ENCODE results near the gene PLCB3. TPM values are rescaled to one million over a fixed set of nuclear protein-coding genes. Genes with fewer than 3 reads are reported as not detected.

Gene PLCB3
- total RNA-seq, 1 donor from 2014 or later, result 43.5 TPM

DNA sequence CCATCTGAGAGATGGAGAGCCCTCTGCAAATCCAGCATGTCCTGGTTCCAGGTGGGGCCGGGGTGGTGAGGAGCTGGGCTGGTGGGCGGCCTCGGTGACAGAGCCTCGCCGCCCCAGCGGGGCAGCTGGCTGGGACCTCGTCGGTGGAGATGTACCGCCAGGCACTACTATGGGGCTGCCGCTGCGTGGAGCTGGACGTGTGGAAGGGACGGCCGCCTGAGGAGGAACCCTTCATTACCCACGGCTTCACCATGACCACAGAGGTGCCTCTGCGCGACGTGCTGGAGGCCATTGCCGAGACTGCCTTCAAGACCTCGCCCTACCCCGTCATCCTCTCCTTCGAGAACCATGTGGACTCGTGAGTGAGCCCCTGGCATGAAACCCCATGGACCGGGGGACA lies 7.0 kb downstream of the PLCB3 start:
- TF ChIP-seq, protein P1, sequence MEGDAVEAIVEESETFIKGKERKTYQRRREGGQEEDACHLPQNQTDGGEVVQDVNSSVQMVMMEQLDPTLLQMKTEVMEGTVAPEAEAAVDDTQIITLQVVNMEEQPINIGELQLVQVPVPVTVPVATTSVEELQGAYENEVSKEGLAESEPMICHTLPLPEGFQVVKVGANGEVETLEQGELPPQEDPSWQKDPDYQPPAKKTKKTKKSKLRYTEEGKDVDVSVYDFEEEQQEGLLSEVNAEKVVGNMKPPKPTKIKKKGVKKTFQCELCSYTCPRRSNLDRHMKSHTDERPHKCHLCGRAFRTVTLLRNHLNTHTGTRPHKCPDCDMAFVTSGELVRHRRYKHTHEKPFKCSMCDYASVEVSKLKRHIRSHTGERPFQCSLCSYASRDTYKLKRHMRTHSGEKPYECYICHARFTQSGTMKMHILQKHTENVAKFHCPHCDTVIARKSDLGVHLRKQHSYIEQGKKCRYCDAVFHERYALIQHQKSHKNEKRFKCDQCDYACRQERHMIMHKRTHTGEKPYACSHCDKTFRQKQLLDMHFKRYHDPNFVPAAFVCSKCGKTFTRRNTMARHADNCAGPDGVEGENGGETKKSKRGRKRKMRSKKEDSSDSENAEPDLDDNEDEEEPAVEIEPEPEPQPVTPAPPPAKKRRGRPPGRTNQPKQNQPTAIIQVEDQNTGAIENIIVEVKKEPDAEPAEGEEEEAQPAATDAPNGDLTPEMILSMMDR (conservative IDR thresholded peaks at IDR 0.05; ENCODE audit: low read depth, low read length), result no peak
- no peak for DNase-seq (ENCODE audit: low read depth)
- no peak overlapping the region for H3K4me3 ChIP-seq (ENCODE audit: low read depth, low read length)

DNA sequence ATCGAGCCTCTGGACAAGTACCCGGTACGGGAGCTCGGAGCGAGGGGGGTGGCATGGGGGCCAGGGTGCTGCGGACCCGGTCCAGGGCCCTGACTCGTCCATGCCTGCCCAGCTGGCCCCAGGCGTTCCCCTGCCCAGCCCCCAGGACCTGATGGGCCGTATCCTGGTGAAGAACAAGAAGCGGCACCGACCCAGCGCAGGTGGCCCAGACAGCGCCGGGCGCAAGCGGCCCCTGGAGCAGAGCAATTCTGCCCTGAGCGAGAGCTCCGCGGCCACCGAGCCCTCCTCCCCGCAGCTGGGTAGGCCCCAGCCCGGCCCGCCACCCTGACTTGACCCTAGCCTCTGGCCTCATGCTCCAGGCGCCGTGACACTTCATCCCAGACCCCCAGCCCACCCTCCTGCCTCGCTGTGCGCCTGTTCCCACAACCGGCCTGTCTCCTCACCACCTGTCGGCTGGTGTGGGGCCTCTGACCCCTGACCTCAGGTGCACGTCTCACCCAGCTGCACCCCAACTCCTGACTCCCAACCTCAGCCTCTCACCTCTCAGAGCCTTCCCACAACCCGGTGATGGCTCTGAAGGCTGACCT lies 7.7 kb downstream of the PLCB3 start:
- TF ChIP-seq, protein P1 (conservative IDR thresholded peaks at IDR 0.05; ENCODE audit: low read depth, low read length), result no peak
- no peak for DNase-seq (ENCODE audit: low read depth)
- no peak overlapping the region for H3K4me3 ChIP-seq (ENCODE audit: low read depth, low read length)

DNA sequence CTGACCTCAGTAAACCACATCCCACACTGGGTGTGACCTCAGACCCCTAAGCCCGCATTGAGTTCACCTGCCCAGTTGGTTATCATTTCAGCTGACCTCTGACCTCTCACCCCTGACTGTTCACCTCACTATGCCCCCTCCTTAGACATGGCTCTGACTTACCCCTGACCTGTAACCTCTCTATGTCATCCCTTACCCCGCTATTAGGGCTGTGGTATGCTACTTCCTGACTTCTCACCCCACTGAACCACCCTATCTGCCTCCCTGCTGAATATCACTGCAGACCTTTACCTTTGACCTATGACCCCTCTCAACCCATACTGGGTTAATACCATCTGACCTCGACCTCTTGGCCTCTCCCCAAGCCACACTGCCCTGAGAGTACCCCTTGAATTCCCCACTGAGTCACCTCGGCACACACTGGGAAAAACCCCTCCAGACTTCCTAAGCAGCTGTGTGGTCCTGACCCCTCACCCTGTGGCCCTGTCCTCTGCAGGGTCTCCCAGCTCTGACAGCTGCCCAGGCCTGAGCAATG lies 8.3 kb downstream of the PLCB3 start:
- no peak overlapping the region for H3K4me3 ChIP-seq (ENCODE audit: low read depth, low read length)
- DNase-seq (ENCODE audit: low read depth), result no peak
- TF ChIP-seq, protein P1 (conservative IDR thresholded peaks at IDR 0.05; ENCODE audit: low read depth, low read length), result no peak

DNA sequence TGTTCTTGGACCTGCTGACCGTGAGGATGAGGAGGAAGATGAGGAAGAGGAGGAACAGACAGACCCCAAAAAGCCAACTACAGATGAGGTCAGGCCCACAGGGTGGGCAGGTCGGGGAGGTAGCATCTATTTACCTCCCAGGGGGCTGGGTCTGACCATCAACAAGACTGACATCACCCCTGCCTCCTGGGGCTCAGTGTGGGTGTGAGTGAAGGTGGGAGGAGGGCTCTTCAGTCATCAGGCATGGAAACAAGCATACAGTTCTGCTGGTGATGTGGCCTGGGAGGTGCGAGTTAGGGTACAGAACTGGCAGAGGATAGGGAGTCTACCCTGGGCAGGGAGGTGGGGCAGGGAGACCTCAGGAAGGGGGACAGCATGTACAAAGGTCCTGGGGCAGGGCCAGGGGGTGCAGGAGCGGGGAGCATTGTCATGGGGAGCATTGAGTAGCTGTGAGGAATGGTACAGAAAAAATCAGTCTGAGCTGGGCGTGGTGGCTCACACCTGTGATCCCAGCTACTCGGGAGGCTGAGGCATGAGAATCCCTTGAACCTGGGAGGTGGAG lies 8.9 kb downstream of the PLCB3 start:
- DNase-seq (ENCODE audit: low read depth), result no peak
- TF ChIP-seq, protein P1 (conservative IDR thresholded peaks at IDR 0.05; ENCODE audit: low read depth, low read length), result no peak
- H3K4me3 ChIP-seq (ENCODE audit: low read depth, low read length), result no peak overlapping the region

DNA sequence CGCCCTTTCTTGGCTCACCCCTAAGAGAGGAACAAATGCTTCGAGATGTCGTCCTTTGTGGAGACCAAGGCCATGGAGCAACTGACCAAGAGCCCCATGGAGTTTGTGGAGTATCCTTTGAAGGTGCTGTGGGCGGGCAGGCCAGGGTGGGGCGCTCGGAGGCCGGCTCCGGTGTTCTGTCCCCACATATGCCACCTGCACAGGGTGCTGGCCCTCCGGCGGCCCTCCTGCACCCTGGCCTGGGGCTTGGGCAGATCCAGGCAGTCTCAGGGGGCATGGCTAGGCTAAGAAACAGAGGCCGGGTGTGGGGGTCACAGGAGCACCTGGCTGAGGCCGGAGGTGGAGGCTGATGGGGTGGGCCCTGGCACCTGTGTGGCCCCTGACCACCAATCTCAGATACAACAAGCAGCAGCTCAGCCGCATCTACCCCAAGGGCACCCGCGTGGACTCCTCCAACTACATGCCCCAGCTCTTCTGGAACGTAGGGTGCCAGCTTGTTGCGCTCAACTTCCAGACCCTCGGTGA lies 10.3 kb downstream of the PLCB3 start:
- TF ChIP-seq, protein P1 (conservative IDR thresholded peaks at IDR 0.05; ENCODE audit: low read depth, low read length), result no peak

DNA sequence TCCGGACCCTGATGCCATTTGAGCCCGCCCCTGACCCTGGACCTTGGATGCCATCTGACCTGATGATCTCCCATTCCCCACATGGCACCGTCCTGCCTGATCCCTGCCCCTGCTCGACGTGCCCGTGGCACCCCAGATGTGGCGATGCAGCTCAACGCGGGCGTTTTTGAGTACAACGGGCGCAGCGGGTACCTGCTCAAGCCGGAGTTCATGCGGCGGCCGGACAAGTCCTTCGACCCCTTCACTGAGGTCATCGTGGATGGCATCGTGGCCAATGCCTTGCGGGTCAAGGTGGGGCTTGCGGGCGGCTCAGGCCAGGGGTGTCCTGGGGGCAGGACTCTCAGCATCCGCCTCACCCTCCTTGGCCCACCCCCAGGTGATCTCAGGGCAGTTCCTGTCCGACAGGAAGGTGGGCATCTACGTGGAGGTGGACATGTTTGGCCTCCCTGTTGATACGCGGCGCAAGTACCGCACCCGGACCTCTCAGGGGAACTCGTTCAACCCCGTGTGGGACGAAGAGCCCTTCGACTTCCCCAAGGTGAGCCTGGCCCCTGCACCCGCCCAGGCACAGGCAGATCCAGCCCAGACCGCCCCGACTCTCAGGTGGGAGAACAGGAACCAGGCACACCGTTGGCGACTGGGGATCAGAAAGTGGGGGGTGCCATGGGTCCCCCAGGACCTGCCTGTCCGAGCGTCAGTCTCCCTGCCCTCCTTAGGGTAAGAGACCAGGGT lies 11.1 kb downstream of the PLCB3 start:
- TF ChIP-seq, protein P1 (conservative IDR thresholded peaks at IDR 0.05; ENCODE audit: low read depth, low read length), result no peak
- H3K4me3 ChIP-seq (ENCODE audit: low read depth, low read length), result no peak overlapping the region
- DNase-seq (ENCODE audit: low read depth), result no peak

More for the DNA sequence above, 10.3 kb downstream of the PLCB3 start:
- no peak for DNase-seq (ENCODE audit: low read depth)
- H3K4me3 ChIP-seq (ENCODE audit: low read depth, low read length), result no peak overlapping the region

All from epithelial cell of proximal tubule (primary cell).